Measurements from ENCODE around the gene TANGO2.

TANGO2 gene

GRCh38 chr22:20020533-20021195, at the start of gene TANGO2:
TANGO2 (plus strand) TSS chr22:20021110; CDS start chr22:20036799, 15,689 bp downstream.
- peak; percentile 94 for DNase-seq (ENCODE audit: low spot score)

- DNase-seq (ENCODE audit: low spot score) = no peak
Measured at GRCh38 chr22:19971276-19972124, 49.4 kb upstream of the TANGO2 start.

GRCh38 chr22:19972251-19972650, 48.7 kb upstream of the TANGO2 start:
- no peak for DNase-seq (ENCODE audit: low spot score)

DNA sequence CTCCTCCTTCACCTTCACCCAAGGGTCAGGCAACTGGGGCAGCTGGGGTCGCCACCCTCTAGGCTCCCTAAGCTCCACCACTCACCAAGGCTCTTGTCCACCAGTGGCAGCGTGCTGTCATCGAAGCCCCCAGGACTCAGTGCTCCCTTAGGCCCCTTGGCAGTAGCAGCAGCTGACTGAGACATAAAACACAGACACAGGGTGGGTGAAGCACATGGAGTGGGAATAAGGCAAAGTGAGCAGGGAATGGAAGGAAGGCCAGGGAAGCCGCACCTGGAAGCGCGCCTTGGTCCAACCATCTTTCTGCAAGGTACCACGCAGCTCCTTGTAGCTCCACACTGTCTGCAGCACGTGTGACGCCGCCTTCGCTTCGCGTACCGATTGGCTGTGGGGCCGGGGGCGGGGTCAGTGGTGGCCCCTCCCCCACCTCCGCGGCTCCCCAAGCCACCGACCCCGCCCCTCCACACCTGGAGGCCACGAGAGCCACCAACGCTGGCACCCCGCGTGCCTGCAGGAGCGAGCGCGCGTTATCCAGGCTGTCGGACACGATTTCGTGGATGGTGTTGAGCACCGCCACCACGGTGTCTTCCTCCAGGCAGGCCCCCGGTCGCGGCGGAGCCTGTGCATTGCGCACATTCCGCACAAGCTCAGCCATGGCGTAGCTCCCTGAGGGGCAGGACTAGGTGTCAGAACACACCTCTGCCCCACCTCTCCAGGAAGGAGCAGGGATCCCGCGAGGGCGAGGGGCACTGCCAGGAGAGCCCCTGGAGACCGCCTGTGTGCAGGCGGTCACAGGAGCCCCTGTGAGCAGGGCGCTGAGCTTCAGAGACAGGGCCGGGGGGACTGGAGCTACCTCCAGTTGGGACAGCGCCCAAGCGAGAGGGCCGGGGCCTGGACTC, 48.0 kb upstream of the TANGO2 start:
- no peak for DNase-seq (ENCODE audit: low spot score)

- DNase-seq (ENCODE audit: low spot score) = no peak
Measured at GRCh38 chr22:19973551-19974267, 47.2 kb upstream of the TANGO2 start.

- no peak for DNase-seq (ENCODE audit: low spot score)
Measured at GRCh38 chr22:19974268-19974861, 46.5 kb upstream of the TANGO2 start.

GRCh38 chr22:19974935-19975706, 45.8 kb upstream of the TANGO2 start:
- DNase-seq (ENCODE audit: low spot score) = no peak

- no peak for DNase-seq (ENCODE audit: low spot score)
Measured at GRCh38 chr22:19975707-19976035, 45.2 kb upstream of the TANGO2 start.

DNA sequence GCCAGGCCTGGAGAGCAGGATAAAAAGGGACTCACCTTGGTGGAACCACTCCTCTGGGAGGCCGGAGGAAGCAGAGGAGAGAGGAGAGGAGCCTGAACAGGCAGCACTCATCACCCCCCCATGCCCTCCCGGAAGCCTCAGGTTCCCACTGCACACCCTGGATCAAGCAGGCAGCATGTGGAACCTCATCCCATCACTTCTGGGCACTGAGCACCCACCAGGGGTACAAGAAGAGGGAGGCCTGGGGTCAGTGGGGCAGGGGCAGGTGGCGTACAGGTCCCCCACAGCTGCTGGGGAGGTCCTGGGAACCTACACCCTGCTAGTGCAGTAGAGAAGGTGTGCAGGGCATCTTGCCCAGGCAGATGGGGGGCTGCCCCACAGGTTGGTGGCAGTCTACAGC, 44.2 kb upstream of the TANGO2 start:
- no peak for DNase-seq (ENCODE audit: low spot score)

DNA sequence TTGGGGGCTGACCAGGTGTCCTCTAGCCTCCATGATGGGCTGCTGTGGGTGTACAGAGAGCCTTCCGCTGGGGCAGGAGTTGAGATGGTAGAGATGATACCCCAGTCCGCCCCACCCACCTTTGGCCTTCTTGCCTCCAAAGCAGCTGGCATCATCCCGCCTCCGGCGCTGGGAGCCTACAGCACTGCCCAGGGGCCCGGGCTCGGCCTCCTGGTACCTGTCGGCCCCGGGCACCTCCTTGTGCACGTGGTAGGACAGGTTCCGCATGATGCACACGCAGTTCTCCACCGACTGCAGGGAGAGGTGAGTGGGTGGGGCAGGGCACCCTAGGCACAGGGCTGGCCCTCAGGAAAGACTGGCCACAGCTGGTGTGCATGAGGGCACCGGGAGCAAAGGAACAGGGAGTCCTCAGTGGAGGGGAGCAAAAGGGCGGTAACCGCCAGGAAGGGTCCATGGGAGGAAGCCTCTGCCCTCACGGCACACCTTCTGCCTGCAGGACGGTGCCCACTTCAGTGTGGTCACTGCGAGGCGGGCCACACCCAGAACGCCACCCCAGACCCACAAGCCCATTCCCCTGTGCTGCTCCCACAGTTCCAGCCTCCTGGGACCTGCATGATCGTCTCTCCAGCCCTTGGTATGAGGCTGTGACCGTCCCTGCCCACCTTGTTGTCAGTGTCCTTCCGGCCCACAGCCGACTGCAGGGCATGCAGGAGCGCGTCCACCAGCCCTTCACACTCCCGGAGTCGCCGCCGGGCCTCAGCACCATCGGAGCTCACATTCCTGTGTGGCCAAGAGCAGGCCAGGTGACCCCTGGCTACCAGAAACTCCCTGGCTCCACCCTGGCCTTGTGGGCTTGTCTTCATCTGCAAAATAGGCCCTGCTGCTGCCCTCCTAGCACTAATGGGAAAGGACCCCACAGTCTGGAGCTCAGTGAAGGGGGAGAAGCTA, 43.3 kb upstream of the TANGO2 start:
- DNase-seq (ENCODE audit: low spot score) = no peak

DNA sequence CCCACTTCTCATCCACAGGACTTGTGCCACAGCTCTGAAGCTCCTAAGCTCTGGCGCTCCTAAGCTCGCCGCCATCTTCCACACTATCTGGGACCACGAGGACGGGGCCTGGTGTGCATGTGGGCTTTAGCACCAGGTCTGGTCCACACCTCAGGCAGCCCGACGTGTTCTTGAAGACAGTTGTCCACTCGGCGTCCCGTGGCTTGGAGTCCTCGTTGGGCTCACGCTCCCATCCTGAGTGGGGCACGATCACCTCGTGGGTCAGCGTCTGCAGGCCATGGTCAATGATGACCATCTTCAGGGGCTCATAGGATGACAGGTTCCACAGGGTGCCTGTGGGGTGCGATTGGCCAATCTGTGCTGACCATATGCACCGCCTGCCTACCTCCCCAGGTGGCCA, 42.2 kb upstream of the TANGO2 start:
- DNase-seq (ENCODE audit: low spot score) = no peak

DNA sequence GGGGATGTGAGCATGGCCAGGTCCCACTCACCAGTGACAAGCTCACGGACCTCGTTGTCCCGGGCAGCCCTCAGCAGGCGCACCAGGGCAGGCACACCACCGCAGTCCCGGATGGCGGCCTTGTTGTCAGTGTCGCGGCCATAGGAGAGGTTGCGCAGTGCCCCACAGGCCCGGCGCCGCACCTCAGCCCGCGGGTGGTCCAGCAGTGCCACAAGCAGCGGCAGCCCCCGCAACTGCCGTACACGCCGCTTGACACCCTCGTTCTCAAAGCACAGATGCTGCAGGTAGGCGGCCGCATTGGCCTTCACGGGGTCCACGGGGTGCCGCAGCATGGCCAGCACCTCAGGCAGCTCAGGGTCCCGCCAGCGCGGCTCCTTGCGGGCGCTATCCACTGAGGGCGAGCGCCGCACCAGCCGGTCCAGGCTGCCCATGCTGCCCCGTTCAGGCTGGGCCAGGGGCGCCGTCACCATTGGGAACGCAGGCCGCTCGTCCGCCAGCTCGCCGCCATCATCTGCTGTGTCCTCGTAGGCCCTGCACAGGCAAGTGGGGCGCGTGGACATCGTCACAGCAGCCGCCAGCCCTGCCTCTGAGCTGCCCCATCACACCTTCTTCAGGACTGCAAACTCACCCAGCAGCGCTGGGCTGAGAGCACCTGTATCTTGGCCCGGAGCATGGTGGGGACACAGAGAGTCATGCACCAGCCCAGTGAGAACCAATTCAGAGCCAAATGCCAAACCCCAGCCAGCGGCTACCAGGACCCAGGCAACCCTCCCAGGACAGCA, 41.0 kb upstream of the TANGO2 start:
- no peak for DNase-seq (ENCODE audit: low spot score)

GRCh38 chr22:19980766-19981165, 40.1 kb upstream of the TANGO2 start:
- DNase-seq (ENCODE audit: low spot score) = no peak

DNA sequence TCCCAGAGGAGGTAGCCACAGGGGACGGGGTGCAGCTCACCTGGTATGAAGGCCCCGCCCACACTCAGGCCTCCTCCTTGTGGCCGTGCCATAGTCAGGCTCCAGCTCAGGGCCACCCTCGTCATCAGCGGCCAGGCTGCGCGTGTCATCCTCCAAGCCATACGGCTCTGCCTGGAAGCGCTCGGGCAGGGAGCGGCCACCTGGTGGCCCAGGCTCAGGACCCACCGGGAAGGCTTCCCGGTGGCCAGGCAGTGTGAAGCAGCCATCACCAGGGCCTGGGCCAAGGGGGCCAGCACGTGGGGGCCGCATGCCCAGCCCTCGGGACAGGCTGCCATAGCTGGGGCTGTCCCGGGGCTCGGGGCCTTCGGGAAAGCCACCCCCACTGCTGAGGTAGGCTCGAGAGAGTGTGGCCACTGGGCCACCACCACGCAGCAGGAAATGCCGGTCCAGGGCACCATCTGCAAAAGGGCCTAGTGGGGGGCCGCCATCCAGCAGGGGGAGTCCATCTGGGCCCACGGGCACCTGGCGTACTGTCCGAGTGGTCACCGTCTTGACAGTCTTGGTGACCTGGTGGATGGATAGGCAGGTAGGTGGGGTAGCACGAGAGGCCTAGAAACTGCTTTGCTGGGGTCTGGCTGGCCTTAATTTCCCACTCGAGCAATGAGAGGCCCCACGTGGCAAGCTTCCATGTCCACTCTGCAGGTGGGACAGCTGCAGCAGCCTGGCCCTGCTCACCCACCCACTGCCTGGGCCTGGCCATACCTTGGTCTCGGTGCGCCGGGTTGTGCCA, 39.5 kb upstream of the TANGO2 start:
- DNase-seq (ENCODE audit: low spot score) = no peak

GRCh38 chr22:19981961-19982920, 38.7 kb upstream of the TANGO2 start:
- DNase-seq (ENCODE audit: low spot score) = no peak

DNA sequence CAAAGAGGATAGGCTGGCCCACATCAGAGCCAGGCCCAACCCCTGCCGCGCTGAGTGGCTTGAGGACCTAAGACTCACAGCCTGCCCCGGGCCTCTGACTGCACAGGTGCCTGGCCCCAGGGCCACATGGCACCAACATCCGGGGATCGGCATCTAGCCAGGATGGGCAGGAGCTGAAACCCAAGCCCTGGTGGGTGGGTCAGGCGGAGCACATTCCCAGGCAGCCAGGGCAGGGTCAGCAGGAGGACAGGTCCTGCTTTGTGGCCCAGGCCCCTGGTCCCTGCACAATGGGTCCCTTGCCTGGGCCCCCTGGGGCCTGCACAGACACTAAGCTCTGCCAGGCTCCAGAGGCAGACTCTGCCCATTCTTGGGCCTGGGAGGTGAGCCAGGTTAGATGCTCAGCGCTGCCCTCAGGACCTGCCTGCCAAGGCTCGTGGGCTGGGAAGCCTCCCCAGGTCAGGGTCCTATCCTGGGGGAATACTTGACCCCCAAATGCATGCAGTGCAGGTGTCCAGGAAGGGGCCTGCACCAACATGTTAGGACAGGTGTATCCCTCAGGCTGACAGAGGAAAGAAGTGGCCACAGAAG, 37.8 kb upstream of the TANGO2 start:
- no peak for DNase-seq (ENCODE audit: low spot score)

Data from CD4-positive, alpha-beta T cell treated with Interleukin-2 at 100 ng/mL for 4 hours (primary cell).